CMK (cell line): ENCODE measurements around the gene CLEC7A.

Experiments used
- DNase-seq: peaks from one replicate; pipeline ENCODE4 v3.0.0-alpha.2; 2010; ENCODE audit warnings: low read depth

The CLEC7A gene

DNA sequence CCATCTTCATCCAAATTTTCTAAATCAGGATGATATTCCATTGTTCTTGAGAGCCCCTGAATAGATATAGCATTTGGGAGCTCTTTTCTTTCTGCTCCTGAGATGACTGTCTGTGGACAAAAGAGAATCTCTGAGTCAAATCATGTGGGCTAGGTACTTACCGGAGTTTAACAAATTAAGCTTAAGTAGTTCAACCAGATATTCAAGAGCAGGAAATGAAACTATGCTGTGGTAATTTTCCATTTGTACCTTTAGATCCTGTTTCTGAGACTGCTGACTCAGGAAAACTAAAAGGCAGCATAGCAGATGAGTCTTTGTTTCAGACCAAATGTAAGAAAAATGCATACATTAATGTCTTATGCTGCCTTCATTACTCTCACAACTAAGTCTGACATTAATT lies at the start of gene CLEC7A:
Gene CLEC7A, minus strand, starts transcription at position 158 of the 400 bp plus-strand sequence. Its CDS starts 117 bp downstream, at position 41.
- no peak for DNase-seq

DNA sequence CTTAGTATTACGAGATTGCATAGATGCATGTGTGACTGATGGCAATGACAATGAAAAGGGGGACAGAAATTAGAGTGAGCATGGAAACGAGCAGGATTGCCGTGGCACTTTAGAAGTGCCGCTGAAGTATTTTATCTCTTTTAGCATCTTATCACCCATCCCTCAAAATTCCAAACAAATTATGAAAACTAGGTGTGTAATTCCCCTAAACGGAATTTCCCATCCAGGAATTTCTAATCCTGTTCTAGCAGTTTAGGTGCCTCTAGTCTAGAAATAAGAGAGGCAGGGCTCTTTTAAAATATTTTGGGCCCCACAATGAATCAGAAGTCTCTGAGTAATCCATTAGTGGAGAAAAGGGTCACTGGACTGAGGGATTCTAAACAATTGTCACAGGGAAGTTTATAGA lies 49.8 kb upstream of the CLEC7A start:
- no peak for DNase-seq

GRCh38 chr12:10178821-10179220 lies 48.8 kb upstream of the CLEC7A start, which contains the start of gene TMEM52B:
TSS of gene TMEM52B (plus strand) at chr12:10179032. CDS start at chr12:10179575, 543 bp downstream.
- DNase-seq = no peak

DNA sequence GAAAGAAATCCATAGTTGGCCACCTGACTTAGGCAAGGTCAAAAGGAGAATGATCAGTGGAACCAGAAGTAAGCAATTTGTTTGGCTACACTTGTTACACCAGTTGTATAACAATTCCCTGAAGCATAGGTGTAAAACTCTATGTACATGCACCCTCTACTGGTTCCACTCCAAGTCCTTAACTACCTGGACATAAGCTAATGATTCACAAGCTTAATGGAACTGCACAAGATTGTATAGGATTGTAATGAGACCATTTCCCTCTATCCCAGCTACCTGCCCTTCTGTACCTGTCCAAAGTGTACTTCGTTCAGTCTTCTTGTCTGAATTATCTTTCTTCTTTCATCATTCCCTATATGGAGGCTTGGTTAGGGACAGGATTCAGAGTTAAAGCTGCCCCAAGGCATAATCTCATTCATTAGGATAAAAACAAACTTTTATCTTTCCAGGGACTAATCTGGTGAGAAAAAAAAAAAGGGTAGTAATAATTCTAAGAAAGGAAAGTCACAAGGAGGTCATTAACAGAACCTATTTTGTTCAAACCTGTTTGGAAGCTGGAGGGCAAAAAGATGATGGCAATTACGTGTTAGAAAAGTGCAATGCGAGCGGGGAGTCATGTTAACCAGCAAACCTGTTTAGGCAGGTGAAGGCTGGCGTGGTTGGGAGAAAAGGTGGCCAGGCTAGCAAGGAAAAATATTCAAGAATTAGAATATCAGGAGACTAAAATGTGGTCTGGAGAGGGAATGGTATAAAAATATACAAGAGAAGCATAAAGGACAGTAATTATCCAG lies 46.0 kb upstream of the CLEC7A start:
- no peak for DNase-seq

DNA sequence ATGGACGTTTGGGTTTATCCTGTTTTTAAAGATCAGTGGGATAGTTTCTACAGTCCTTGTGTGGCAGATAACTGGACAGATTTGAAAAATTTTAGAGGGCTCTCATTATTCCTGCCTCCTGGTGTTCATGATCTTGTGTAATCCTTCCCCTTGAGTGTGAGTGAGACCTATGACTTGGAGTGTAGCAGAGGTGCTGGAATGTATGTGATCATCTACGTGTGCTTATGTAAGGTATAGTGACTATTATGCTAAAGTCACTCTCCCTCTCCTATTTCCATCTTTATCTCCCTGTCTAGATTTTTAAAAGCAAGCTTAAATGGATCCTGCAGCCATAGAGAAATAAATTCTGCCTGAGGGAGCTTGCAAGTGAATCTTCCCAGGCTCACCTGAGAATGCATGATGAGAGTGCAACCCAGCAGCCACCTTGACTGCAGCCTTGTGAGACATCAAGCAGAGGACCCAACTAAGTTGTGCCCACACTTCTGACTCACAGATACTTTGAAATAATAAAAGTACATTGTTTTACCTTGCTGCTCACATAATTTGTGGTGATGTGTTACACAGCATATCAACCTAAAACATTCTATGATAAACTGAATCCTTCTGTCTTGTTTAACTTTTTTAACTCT lies 45.1 kb upstream of the CLEC7A start:
- no peak for DNase-seq

DNA sequence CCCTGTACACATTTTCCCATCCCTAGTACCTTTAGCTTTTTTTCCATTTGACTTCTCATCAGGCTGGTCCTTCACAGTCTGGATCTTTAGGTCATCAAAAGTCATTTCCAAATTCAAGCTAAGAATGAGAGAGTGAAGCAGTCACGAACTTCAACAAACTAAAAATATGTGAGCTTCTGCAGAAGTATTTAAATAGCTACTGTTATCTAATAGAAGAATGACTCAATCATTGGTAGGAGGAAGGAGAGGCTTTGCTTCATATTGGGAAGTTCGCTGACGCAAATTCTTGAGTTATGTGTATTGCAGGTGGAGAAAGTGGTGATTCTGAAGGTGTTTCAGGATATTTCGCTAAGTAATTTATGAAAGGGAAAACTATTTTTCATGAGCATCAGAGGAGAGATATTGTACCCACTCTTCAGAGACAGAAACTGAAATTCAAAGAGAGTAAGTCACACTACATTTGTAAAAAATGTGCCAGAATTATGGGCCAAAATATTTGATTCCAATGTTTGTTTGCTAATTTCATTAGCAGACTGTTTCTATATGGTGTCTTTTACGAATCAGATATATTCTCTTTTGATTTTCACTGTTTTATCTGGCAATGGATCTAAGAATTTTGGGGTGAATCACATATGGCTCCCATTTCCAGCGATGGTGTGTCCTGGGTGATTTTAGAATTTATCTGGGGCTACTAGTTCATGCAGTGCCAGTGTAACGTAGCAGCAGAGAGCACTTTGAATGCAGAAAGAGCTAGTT lies 42.2 kb upstream of the CLEC7A start, which contains the start of gene OLR1:
Gene OLR1, minus strand, starts transcription at position 160 of the 756 bp plus-strand sequence. Its CDS starts 55 bp downstream, at position 105.
- no peak for DNase-seq

DNA sequence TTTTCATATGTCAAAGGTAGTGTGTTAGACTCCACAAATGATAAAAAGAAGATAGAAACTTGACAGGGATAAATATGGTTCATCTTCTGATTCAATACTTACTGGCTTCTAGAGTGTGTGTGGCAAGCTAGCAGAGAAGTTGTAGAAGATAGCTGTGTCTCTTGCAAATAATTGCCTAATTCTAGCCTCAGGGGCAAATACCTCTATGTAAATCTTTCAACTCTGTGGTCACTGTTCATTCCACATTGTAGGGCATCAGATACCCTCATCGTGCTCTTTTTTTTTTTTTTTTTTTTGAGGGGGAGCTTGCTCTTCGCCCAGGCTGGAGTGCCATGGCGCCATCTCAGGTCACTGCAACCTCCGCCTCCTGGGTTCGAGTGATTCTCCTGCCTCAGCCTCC lies 40.2 kb upstream of the CLEC7A start:
- no peak for DNase-seq

GRCh38 chr12:10169104-10169503 lies 39.1 kb upstream of the CLEC7A start:
- no peak for DNase-seq

GRCh38 chr12:10167599-10167998 lies 37.6 kb upstream of the CLEC7A start:
- DNase-seq = no peak

GRCh38 chr12:10165421-10165820 lies 35.4 kb upstream of the CLEC7A start:
- DNase-seq = no peak

- DNase-seq = no peak
Measured at GRCh38 chr12:10163084-10163483, 33.1 kb upstream of the CLEC7A start.

DNA sequence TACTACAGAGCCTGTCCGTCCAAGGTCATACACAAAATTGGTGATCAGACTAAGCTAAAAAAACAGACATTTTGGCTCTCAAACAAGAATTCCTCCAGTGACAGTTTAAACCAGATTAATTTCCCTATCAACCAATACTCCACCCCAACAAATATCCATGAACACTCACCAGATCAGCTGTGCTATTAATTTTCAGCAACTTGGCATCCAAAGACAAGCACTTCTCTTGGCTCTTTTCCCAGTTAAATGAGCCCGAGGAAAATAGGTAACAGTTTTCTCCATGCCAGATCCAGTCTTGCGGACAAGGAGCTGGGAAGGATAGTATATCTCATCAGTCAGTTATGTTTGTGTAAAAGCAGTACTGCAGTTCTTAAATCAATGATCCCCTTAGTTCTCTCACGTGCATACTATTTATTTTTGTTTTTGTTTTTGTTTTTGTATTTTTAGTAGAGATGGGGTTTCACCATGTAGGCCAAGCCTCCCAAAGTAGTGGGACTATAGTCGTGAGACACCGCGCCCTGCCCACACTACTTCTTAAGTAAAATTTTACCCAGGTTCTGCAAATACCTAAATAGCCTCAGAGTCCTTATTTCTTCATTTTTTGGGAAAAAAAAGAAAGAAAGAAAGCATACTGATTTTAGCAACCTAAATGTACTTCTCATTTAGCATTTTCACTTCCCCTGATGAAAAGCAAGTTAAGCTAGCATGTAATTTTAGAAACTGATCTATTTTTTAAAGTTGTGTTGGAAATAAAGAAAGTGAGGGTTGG lies 30.8 kb upstream of the CLEC7A start:
- no peak for DNase-seq

GRCh38 chr12:10159280-10159679 lies 29.3 kb upstream of the CLEC7A start:
- no peak for DNase-seq

DNA sequence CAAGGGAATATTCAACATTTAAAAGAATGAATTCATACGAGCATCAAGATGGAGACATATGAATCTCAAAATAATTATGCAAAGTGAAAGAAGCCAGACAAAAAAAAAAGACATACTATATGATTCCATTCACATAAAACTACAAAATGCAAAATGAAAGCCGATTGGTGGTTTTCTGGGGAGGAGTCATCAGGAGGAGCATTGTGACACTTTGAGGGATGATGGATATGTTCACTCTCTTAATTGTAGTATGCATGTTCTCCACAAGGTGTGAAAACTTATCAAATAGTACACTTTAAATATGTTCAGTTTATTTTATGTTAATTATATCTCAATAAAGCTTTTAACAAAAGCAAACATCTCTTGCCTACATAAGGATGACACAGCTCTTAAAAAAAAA lies 28.4 kb upstream of the CLEC7A start:
- no peak for DNase-seq

- DNase-seq = no peak
Measured at GRCh38 chr12:10155966-10156365, 26.0 kb upstream of the CLEC7A start.

GRCh38 chr12:10154145-10154496 lies 24.1 kb upstream of the CLEC7A start:
- no peak for DNase-seq

DNA sequence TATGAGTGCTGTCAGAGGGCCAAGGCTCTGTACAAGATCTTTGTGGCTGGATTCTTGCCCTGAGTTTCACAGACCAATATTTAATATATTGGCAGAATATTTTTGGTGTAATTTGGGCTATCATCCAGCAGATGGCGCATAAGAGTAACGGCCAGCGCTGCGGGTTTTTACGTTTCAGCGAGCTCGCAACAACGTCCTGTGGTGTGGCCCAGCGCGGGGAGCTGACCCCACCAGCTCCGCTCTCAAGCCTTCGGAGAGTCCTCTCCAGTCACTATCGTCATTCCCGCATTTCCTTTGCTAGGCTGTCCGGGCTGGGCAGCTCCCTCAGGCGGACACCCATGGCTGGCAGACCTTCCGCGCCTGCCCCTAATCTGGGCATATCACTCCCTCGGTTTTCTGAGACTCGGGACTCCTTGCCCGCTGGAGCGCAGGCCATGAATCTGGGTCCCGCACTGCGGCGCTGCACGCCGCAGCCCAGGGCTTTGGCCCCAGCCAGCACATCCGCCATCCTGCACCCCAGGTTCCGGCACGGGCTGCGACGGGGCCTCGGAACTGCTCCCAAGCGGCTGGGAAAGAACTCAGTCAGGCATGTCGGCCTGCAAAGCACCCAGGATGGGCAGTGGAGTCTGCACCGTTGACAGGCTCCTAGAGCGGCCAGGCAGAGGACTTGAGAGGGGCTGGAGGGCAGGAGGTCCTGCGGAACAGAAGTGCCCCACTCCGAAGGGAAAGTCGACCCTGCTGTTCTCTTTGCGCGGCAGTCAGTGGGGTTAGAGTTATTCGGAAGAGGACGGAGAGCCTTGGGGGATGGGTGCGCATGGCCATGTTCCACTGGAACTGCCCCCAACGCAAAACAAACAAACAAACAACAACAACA lies 23.5 kb upstream of the CLEC7A start:
- no peak for DNase-seq

- no peak for DNase-seq
Measured at GRCh38 chr12:10151621-10152020, 21.6 kb upstream of the CLEC7A start.

DNA sequence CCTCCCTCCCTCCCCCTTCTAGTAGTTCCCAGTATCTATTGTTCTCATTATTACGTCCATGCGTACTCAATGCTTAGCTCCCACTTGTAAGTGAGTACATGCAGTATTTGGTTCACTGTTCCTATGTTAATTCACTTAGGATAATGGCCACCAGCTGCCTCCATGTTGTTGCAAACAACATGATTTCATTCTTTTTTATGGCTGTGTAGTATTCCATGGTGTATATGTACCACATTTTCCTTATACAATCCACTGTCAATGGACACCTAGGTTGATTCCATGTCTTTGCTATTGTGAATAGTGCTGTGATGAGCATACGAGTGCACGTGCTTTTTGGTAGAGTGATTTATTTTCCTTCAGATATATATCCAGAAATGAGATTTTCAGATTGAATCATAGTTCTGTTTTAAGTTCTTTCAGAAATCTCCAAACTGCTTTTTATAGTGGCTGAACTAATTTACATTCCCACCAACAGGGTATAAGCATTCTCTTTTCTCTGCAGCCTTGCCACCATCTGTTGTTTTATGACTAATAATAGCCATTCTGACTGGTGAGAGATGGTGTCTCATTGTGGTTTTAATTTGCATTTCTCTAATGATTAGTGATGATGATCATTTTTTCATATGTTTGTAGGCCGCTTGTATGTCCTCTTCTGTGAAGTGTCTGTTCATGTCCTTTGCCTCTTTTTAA lies 17.9 kb upstream of the CLEC7A start:
- DNase-seq = no peak

- DNase-seq = no peak
Measured at GRCh38 chr12:10142976-10143589, 13.1 kb upstream of the CLEC7A start.
